HepG2 (cell line): ENCODE results near the gene SLC1A3. TPM values are rescaled to one million over a fixed set of nuclear protein-coding genes. Genes with fewer than 3 reads are reported as not detected.
A peak's percentile ranks its signal among the peaks of the same experiment; 100 is the strongest.

Experiments used
- ESRRA ChIP-seq: sonication (generic); formaldehyde crosslinking; IDR thresholded peaks from 2 replicates; pipeline ENCODE4 v1.5.1; 2020; ENCODE audit warnings: mild to moderate bottlenecking, low read depth, missing genetic modification reagents
- HOXD1 ChIP-seq: sonication (generic); formaldehyde crosslinking; IDR thresholded peaks from 2 replicates; pipeline ENCODE4 v1.5.0; 2020; ENCODE audit warnings: missing genetic modification reagents
- KLF11 ChIP-seq: IDR thresholded peaks from 2 replicates; pipeline ENCODE4 v1.6.1; 2016; ENCODE audit warnings: missing compliant biosample characterization
- NCOA1 ChIP-seq: sonication (generic); formaldehyde crosslinking; IDR thresholded peaks from 2 replicates; pipeline ENCODE4 v1.9.0; 2021; ENCODE audit warnings: missing genetic modification reagents
- PHB2 ChIP-seq: fragments of 450-650 bp; IDR thresholded peaks from 2 replicates; pipeline ENCODE4 v1.6.1; 2018; ENCODE audit not compliant: partially characterized antibody
- SETDB1 ChIP-seq: sonication (generic); formaldehyde crosslinking; IDR thresholded peaks from 2 replicates; pipeline ENCODE4 v1.5.1; 2020; ENCODE audit warnings: missing genetic modification reagents, mild to moderate bottlenecking, borderline replicate concordance
- SMAD1 ChIP-seq: sonication (generic); formaldehyde crosslinking; IDR thresholded peaks from 2 replicates; pipeline ENCODE4 v1.4.0; 2020; ENCODE audit warnings: missing genetic modification reagents, low read depth, mild to moderate bottlenecking, borderline replicate concordance
- STAG1 ChIP-seq: sonication (generic); formaldehyde crosslinking; IDR thresholded peaks from 2 replicates; pipeline ENCODE4 v1.4.0; 2020; ENCODE audit warnings: missing genetic modification reagents
- ZFP90 ChIP-seq: sonication (generic); formaldehyde crosslinking; IDR thresholded peaks from 2 replicates; pipeline ENCODE4 v1.8.0; 2022; ENCODE audit warnings: missing genetic modification reagents, mild to moderate bottlenecking, inconsistent platforms, borderline replicate concordance
- ZNF225 ChIP-seq: sonication (generic); formaldehyde crosslinking; IDR thresholded peaks from 2 replicates; pipeline ENCODE4 v1.4.0; 2020; ENCODE audit warnings: mild to moderate bottlenecking, missing genetic modification reagents
- ZNF235 ChIP-seq: sonication (generic); formaldehyde crosslinking; IDR thresholded peaks from 2 replicates; pipeline ENCODE4 v1.8.1; 2023; ENCODE audit warnings: mild to moderate bottlenecking, missing genetic modification reagents, borderline replicate concordance
- ZNF251 ChIP-seq: sonication (generic); formaldehyde crosslinking; IDR thresholded peaks from 2 replicates; pipeline ENCODE4 v1.9.0; 2021; ENCODE audit warnings: mild to moderate bottlenecking, missing genetic modification reagents
- ZNF282 ChIP-seq: fragments of 450-650 bp; IDR thresholded peaks from 2 replicates; pipeline ENCODE4 v1.6.1; 2018; ENCODE audit not compliant: partially characterized antibody
- ZNF292 ChIP-seq: sonication (generic); formaldehyde crosslinking; IDR thresholded peaks from 2 replicates; pipeline ENCODE4 v1.8.1; 2022; ENCODE audit warnings: mild to moderate bottlenecking, low read depth, missing genetic modification reagents, borderline replicate concordance
- ZNF430 ChIP-seq: sonication (generic); formaldehyde crosslinking; IDR thresholded peaks from 2 replicates; pipeline ENCODE4 v1.9.0; 2021; ENCODE audit warnings: mild to moderate bottlenecking, missing genetic modification reagents
- ZNF670 ChIP-seq: sonication (generic); formaldehyde crosslinking; IDR thresholded peaks from 2 replicates; pipeline ENCODE4 v1.8.0; 2022; ENCODE audit warnings: mild to moderate bottlenecking, missing genetic modification reagents, borderline replicate concordance
- ZNF768 ChIP-seq: sonication (generic); formaldehyde crosslinking; IDR thresholded peaks from 2 replicates; pipeline ENCODE4 v1.4.0; 2020; ENCODE audit warnings: missing genetic modification reagents
- polyA plus RNA-seq, 8 experiments: library from polyadenylated mRNA; depleted of rRNA in 3 of 8; stranded (reverse) in 7 of 8; unstranded in 1 of 8; fragments of >200 nt; fragmentation: Illumina TruSeq in 4 of 8; extraction: Trizol in 4 of 8; gene quantifications; 2 replicates each; pipeline versions ENCODE4 v1.2.1 to v1.2.3, GENCODE V29; 2011 to 2016; ENCODE audit warnings: low read depth in 4 of 8, missing spikeins in 1 of 8, mixed read lengths in 1 of 8; ENCODE audit not compliant: insufficient read depth in 1 of 8
- total RNA-seq, 5 experiments: library from RNA; depleted of rRNA; stranded (reverse); fragments of >200 nt; fragmentation: Illumina TruSeq; extraction: Trizol; gene quantifications; 2 replicates each; pipeline ENCODE4 v1.2.3, GENCODE V29; 2016; ENCODE audit warnings: low read depth in 1 of 5
- TF ChIP-seq, protein P1 (sequence below): sonication (generic); formaldehyde crosslinking; IDR thresholded peaks from 2 replicates; pipeline ENCODE4 v1.4.0; 2020; ENCODE audit warnings: mild to moderate bottlenecking, missing genetic modification reagents
- TF ChIP-seq, protein P2 (sequence below): sonication (generic); formaldehyde crosslinking; IDR thresholded peaks from 2 replicates; pipeline ENCODE4 v1.5.1; 2020; ENCODE audit warnings: missing genetic modification reagents, mild to moderate bottlenecking, borderline replicate concordance
- TF ChIP-seq, protein P3 (sequence below): IDR thresholded peaks from 2 replicates; pipeline ENCODE4 v1.6.1; 2016
- TF ChIP-seq, protein P4 (sequence below): IDR thresholded peaks from 2 replicates; pipeline ENCODE4 v1.6.1; 2016; ENCODE audit warnings: mild to moderate bottlenecking, missing biosample characterization, missing genetic modification reagents
- TF ChIP-seq, protein P5 (sequence below): sonication (generic); formaldehyde crosslinking; IDR thresholded peaks from 2 replicates; pipeline ENCODE4 v1.4.0; 2020; ENCODE audit warnings: missing genetic modification reagents, borderline replicate concordance

Gene SLC1A3
- total and polyA plus RNA-seq, 2 of the 13 experiments (the other 11 are each of a cell fraction or from before 2014, with no cell fraction given) = 0.09 TPM; not detected in 1

DNA sequence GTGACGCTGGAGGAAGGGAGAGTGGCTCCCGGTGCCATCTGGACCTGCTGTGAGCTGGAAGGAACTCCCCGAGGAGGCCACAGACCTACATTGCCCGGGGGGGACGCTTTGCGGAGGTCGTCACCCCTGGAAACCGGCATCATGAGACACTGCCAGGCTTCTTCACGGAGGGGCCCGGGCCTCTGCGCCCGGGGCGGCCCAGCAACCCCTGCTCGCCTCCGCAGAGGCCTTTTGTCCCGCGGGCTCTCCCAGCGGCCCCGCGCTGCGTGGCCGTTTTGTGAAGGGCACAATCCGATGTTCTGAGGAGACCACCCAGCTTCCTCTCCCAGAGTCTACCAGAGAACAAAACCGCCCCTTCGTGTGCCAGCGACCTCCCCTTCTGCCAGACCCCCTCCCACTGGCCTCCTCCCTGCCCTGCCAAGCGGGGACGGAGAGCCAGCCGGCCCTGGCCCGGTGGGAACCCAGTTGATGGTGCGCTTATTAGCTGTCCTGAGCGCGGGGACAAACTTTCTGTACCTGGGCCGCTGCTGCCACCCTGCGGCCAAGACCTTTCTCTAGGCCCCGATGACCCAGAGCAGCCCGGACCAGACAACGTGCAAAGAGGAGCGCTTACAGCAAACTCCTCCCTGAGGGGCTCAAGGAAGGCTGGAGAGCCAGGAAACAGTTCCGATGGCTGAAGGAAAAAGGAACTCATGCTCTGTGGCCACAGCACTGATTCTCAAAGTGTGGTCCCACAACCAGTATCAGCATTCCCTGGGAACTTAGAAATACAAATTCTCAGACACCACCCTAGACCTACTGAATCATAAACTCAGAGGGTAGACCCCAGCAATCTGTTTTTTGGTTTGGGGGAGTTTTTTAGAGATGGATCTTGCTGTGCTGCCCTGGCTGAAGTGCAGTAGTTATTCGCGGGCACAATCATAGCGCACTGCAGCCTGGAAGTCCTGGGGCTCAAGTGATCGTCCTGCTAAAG is 86.7 kb downstream of the SLC1A3 start (continued):
- TF ChIP-seq, protein P1, sequence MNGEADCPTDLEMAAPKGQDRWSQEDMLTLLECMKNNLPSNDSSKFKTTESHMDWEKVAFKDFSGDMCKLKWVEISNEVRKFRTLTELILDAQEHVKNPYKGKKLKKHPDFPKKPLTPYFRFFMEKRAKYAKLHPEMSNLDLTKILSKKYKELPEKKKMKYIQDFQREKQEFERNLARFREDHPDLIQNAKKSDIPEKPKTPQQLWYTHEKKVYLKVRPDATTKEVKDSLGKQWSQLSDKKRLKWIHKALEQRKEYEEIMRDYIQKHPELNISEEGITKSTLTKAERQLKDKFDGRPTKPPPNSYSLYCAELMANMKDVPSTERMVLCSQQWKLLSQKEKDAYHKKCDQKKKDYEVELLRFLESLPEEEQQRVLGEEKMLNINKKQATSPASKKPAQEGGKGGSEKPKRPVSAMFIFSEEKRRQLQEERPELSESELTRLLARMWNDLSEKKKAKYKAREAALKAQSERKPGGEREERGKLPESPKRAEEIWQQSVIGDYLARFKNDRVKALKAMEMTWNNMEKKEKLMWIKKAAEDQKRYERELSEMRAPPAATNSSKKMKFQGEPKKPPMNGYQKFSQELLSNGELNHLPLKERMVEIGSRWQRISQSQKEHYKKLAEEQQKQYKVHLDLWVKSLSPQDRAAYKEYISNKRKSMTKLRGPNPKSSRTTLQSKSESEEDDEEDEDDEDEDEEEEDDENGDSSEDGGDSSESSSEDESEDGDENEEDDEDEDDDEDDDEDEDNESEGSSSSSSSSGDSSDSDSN (CRISPR knock-in tag) = peak; percentile 32; the same call in 1 of the 2 replicates
- TF ChIP-seq ZNF235 (CRISPR knock-in tag) = no peak
- no peak for TF ChIP-seq KLF11 (CRISPR knock-in tag)
- no peak for TF ChIP-seq ZNF251 (CRISPR knock-in tag)
- TF ChIP-seq, protein P2, sequence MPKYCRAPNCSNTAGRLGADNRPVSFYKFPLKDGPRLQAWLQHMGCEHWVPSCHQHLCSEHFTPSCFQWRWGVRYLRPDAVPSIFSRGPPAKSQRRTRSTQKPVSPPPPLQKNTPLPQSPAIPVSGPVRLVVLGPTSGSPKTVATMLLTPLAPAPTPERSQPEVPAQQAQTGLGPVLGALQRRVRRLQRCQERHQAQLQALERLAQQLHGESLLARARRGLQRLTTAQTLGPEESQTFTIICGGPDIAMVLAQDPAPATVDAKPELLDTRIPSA (CRISPR knock-in tag) = no peak
- TF ChIP-seq SETDB1 (CRISPR knock-in tag) = no peak
- TF ChIP-seq ZFP90 (CRISPR knock-in tag) = no peak
- TF ChIP-seq PHB2 = no peak
- 0 out of 2 replicates have a peak, but pooled peaks have one; percentile 54 for TF ChIP-seq ZNF225
- TF ChIP-seq, protein P3, sequence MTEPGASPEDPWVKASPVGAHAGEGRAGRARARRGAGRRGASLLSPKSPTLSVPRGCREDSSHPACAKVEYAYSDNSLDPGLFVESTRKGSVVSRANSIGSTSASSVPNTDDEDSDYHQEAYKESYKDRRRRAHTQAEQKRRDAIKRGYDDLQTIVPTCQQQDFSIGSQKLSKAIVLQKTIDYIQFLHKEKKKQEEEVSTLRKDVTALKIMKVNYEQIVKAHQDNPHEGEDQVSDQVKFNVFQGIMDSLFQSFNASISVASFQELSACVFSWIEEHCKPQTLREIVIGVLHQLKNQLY (CRISPR knock-in tag) = no peak
- TF ChIP-seq SMAD1 (CRISPR knock-in tag) = no peak
- no peak for TF ChIP-seq NCOA1 (CRISPR knock-in tag)
- no peak for TF ChIP-seq ZNF292 (CRISPR knock-in tag)
- TF ChIP-seq ESRRA (CRISPR knock-in tag) = no peak
- no peak for TF ChIP-seq ZNF430 (CRISPR knock-in tag)
- TF ChIP-seq ZNF670 = no peak
- TF ChIP-seq ZNF282 = no peak
- TF ChIP-seq, protein P4, sequence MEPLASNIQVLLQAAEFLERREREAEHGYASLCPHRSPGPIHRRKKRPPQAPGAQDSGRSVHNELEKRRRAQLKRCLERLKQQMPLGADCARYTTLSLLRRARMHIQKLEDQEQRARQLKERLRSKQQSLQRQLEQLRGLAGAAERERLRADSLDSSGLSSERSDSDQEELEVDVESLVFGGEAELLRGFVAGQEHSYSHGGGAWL (CRISPR knock-in tag) = no peak
- TF ChIP-seq STAG1 = peak; percentile 87
- peak; percentile 14; the same call in 1 of the 2 replicates for TF ChIP-seq ZNF768 (CRISPR knock-in tag)
- TF ChIP-seq, protein P5, sequence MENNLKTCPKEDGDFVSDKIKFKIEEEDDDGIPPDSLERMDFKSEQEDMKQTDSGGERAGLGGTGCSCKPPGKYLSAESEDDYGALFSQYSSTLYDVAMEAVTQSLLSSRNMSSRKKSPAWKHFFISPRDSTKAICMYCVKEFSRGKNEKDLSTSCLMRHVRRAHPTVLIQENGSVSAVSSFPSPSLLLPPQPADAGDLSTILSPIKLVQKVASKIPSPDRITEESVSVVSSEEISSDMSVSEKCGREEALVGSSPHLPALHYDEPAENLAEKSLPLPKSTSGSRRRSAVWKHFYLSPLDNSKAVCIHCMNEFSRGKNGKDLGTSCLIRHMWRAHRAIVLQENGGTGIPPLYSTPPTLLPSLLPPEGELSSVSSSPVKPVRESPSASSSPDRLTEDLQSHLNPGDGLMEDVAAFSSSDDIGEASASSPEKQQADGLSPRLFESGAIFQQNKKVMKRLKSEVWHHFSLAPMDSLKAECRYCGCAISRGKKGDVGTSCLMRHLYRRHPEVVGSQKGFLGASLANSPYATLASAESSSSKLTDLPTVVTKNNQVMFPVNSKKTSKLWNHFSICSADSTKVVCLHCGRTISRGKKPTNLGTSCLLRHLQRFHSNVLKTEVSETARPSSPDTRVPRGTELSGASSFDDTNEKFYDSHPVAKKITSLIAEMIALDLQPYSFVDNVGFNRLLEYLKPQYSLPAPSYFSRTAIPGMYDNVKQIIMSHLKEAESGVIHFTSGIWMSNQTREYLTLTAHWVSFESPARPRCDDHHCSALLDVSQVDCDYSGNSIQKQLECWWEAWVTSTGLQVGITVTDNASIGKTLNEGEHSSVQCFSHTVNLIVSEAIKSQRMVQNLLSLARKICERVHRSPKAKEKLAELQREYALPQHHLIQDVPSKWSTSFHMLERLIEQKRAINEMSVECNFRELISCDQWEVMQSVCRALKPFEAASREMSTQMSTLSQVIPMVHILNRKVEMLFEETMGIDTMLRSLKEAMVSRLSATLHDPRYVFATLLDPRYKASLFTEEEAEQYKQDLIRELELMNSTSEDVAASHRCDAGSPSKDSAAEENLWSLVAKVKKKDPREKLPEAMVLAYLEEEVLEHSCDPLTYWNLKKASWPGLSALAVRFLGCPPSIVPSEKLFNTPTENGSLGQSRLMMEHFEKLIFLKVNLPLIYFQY (CRISPR knock-in tag) = peak; percentile 44; the same call in 1 of the 2 replicates
- TF ChIP-seq HOXD1 = no peak
